Measurements from ENCODE around the gene RNF208. TPM values are rescaled to one million over a fixed set of nuclear protein-coding genes. Genes with fewer than 3 reads are reported as not detected.

The RNF208 gene
- total and polyA plus RNA-seq, 9 of the 15 experiments (the other 6 are each of a cell fraction or from before 2014, with no cell fraction given): 0.15 to 6.9 (median 0.50) TPM; not detected in 2

GRCh38 chr9:137253717-137254623, 31.9 kb upstream of the RNF208 start (continued):
- TF ChIP-seq ATF2 (CRISPR knock-in tag; IDR thresholded peaks at IDR 0.05): no peak
- no peak for TF ChIP-seq ESRRB (CRISPR knock-in tag; IDR thresholded peaks at IDR 0.05; ENCODE audit: borderline replicate concordance)
- TF ChIP-seq RBM17 (IDR thresholded peaks at IDR 0.05; ENCODE audit: borderline replicate concordance, low read depth, low read length): no peak
- TF ChIP-seq FOXA1 (IDR thresholded peaks at IDR 0.05; ENCODE audit: borderline replicate concordance): no peak
- TF ChIP-seq SRF (CRISPR knock-in tag; IDR thresholded peaks at IDR 0.05): no peak
- TF ChIP-seq IFI16 (CRISPR knock-in tag; IDR thresholded peaks at IDR 0.05): no peak
- no peak for TF ChIP-seq MEF2A (IDR thresholded peaks at IDR 0.05; ENCODE audit: control insufficient read depth, low read depth, low read length)
- no peak for TF ChIP-seq ZFP30 (CRISPR knock-in tag; IDR thresholded peaks at IDR 0.05; ENCODE audit: borderline replicate concordance)
- peak; percentile 81 for TF ChIP-seq ZBTB33 (CRISPR knock-in tag; IDR thresholded peaks at IDR 0.05)
- TF ChIP-seq ZNF79 (CRISPR knock-in tag; IDR thresholded peaks at IDR 0.05; ENCODE audit: low read depth): no peak
- no peak for TF ChIP-seq E2F1 (CRISPR knock-in tag; IDR thresholded peaks at IDR 0.05)
- no peak for TF ChIP-seq THAP12 (CRISPR knock-in tag; IDR thresholded peaks at IDR 0.05)
- peak; percentile 40 for TF ChIP-seq GTF3C2 (IDR thresholded peaks at IDR 0.05; ENCODE audit: borderline replicate concordance, extremely low read depth, insufficient read length)
- TF ChIP-seq ZNF445 (CRISPR knock-in tag; IDR thresholded peaks at IDR 0.05; ENCODE audit: low read depth): no peak
- peak; percentile 93 for TF ChIP-seq BCOR (IDR thresholded peaks at IDR 0.05)
- TF ChIP-seq CHD2 (IDR thresholded peaks at IDR 0.05; ENCODE audit: low read depth, low read length): no peak

All from K562 (cell line).